DMS53 (cell line): Measurements from ENCODE around the gene CABP2.
"Not testable (repeated sequence)": the region's sequence is repeated elsewhere in the genome, so short reads cannot be mapped to it uniquely, and the experiment has no call there.

Source experiments
- DNase-seq: peaks from one replicate; lab custom pipeline; 2025; lab: John Stamatoyannopoulos, UW

Gene CABP2

GRCh38 chr11:67494371-67495233 is 28.6 kb downstream of the CABP2 start:
- DNase-seq, result no peak

- no peak for DNase-seq
Measured at GRCh38 chr11:67493548-67494370, 29.5 kb downstream of the CABP2 start.

GRCh38 chr11:67492801-67493547 is 30.3 kb downstream of the CABP2 start:
- DNase-seq, result no peak

- DNase-seq, result no peak
Measured at GRCh38 chr11:67492069-67492727, 31.0 kb downstream of the CABP2 start.

- no peak for DNase-seq
Measured at GRCh38 chr11:67491276-67492068, 31.8 kb downstream of the CABP2 start.

- no peak for DNase-seq
Measured at GRCh38 chr11:67490727-67491065, 32.5 kb downstream of the CABP2 start.

- DNase-seq, result no peak
Measured at GRCh38 chr11:67489885-67490726, 33.1 kb downstream of the CABP2 start.

- no peak for DNase-seq
Measured at GRCh38 chr11:67489203-67489884, 33.9 kb downstream of the CABP2 start.

- no peak for DNase-seq
Measured at GRCh38 chr11:67486481-67487195, 36.6 kb downstream of the CABP2 start.

- DNase-seq, result peak; percentile 50
Measured at GRCh38 chr11:67485873-67486361, 37.3 kb downstream of the CABP2 start.

- DNase-seq, result no peak
Measured at GRCh38 chr11:67484847-67485311, 38.4 kb downstream of the CABP2 start.

GRCh38 chr11:67483831-67484665 is 39.2 kb downstream of the CABP2 start:
- no peak for DNase-seq

GRCh38 chr11:67482827-67483798 is 40.1 kb downstream of the CABP2 start, which contains the start of gene AIP:
AIP (plus strand) TSS chr11:67483026; CDS start chr11:67483159, 133 bp downstream.
- peak; percentile 100 for DNase-seq

GRCh38 chr11:67482275-67482826 is 40.9 kb downstream of the CABP2 start:
- DNase-seq, result peak; percentile 91

- DNase-seq, result not testable (repeated sequence)
Measured at GRCh38 chr11:67477344-67478050, 45.7 kb downstream of the CABP2 start.
